AG04450 (cell line): ENCODE results near the gene RABGAP1. TPM values are rescaled to one million over a fixed set of nuclear protein-coding genes. Genes with fewer than 3 reads are reported as not detected.

Experiments used
- CTCF ChIA-PET: fragments of 300-600, 350-600 bp; formaldehyde crosslinking; extraction: SDS; loops from one replicate; lab custom pipeline; 2022; ENCODE audit warnings: antibody characterized with exemption, inconsistent platforms; lab: Charles Lee
- POLR2A ChIA-PET: fragments of 350-600 bp; formaldehyde crosslinking; extraction: SDS; loops from one replicate; lab custom pipeline; 2021; ENCODE audit warnings: antibody characterized with exemption, inconsistent platforms; lab: Yijun Ruan, JAX
- DNase-seq: peaks from one replicate; pipeline ENCODE4 v3.0.0-alpha.2; 2011; ENCODE audit warnings: low read depth, low spot score
- H3K27ac ChIP-seq: one replicate; pipeline ENCODE4 v1.5.1; 2012; ENCODE audit warnings: low read depth, low read length, control low read depth
- H3K27me3 ChIP-seq: one replicate; pipeline ENCODE4 v1.6.0; 2012; ENCODE audit warnings: low read length; ENCODE audit not compliant: control insufficient read depth, insufficient read depth
- H3K4me3 ChIP-seq: 2 replicates; pipeline ENCODE4 v1.5.1; 2011; ENCODE audit warnings: mild to moderate bottlenecking, low read depth, low read length, control low read depth
- H3K9me3 ChIP-seq: 2 replicates; pipeline ENCODE4 v1.5.1; 2012; ENCODE audit warnings: low read length; ENCODE audit not compliant: control insufficient read depth, insufficient read depth
- polyA plus RNA-seq: library from polyadenylated mRNA; depleted of rRNA; stranded (reverse); fragments of >200 nt; gene quantifications from 2 replicates; pipeline ENCODE4 v1.2.3, GENCODE V29; 2011
- TF ChIP-seq, protein P1 (sequence below): IDR thresholded peaks from 2 replicates; pipeline ENCODE4 v1.5.1; 2011; ENCODE audit warnings: low read depth, low read length, control low read depth, inconsistent platforms

RABGAP1 gene
- polyA plus RNA-seq, 1 experiment, result 69.4 TPM

DNA sequence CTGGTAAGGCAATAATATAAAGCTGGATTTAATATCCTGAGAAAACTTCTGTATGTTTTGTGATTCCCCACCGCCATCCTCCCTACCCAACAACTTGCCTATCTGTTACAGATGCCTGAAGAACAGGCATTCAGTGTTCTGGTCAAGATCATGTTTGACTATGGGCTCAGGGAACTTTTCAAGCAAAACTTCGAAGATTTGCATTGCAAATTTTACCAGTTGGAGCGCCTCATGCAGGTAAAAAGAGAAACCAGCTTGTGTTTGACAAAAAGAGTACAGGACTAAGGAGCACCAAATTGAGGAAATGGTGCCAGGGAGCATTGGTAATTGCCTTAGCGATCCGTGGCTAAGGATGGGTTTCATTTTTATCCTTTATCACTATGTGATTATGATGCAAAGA, 132.6 kb downstream of the RABGAP1 start:
- Histone ChIP-seq H3K27me3 (no peaks in the 10 kb centered on the region), H3K9me3 (no peaks in the 10 kb centered on the region), H3K4me3 (no peak overlapping the region), H3K27ac (peak overlapping the region; percentile 55)
- CTCF ChIA-PET, result interaction anchor here (1.4 to 2.8 kb wide), 2 partner anchors 9 to 152 kb away, joined by 8 to 10 read pairs; no protein-coding TSS in a partner anchor
- no peak for DNase-seq
- POLR2A ChIA-PET, result no interaction called here
- TF ChIP-seq, protein P1, sequence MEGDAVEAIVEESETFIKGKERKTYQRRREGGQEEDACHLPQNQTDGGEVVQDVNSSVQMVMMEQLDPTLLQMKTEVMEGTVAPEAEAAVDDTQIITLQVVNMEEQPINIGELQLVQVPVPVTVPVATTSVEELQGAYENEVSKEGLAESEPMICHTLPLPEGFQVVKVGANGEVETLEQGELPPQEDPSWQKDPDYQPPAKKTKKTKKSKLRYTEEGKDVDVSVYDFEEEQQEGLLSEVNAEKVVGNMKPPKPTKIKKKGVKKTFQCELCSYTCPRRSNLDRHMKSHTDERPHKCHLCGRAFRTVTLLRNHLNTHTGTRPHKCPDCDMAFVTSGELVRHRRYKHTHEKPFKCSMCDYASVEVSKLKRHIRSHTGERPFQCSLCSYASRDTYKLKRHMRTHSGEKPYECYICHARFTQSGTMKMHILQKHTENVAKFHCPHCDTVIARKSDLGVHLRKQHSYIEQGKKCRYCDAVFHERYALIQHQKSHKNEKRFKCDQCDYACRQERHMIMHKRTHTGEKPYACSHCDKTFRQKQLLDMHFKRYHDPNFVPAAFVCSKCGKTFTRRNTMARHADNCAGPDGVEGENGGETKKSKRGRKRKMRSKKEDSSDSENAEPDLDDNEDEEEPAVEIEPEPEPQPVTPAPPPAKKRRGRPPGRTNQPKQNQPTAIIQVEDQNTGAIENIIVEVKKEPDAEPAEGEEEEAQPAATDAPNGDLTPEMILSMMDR, result no peak

- Histone ChIP-seq H3K27ac (peak overlapping the region; percentile 55), H3K4me3 (no peak overlapping the region), H3K27me3 (no peaks in the 10 kb centered on the region), H3K9me3 (no peaks in the 10 kb centered on the region)
- DNase-seq, result peak; percentile 8
- CTCF ChIA-PET, result interaction anchor here (1.4 to 2.8 kb wide), 3 partner anchors 8 to 152 kb away, joined by 6 to 10 read pairs (median 8); no protein-coding TSS in a partner anchor
- TF ChIP-seq, protein P1, result 0 out of 2 replicates have a peak, but pooled peaks have one; percentile 14
- POLR2A ChIA-PET, result no interaction called here
Observed at GRCh38 chr9:123073991-123074422, 133.2 kb downstream of the RABGAP1 start.

- no peak for DNase-seq
- H3K27ac ChIP-seq, result no peak overlapping the region
- no peaks in the 10 kb centered on the region for H3K9me3 ChIP-seq
- CTCF ChIA-PET, result interaction anchor here (1.0 to 3.4 kb wide), 4 partner anchors 28 to 275 kb away, joined by 3 to 19 read pairs (median 8); no protein-coding TSS in a partner anchor
- POLR2A ChIA-PET, result interaction anchor here (0.6 kb wide), 1 partner anchor 160 kb away, joined by 3 read pairs; no protein-coding TSS in a partner anchor
- H3K27me3 ChIP-seq, result no peaks in the 10 kb centered on the region
- no peak overlapping the region for H3K4me3 ChIP-seq
- TF ChIP-seq, protein P1, result no peak
Observed at GRCh38 chr9:123074628-123075027, 133.8 kb downstream of the RABGAP1 start.

- no peak overlapping the region for H3K4me3 ChIP-seq
- no peaks in the 10 kb centered on the region for H3K9me3 ChIP-seq
- TF ChIP-seq, protein P1, result no peak
- no peak overlapping the region for H3K27ac ChIP-seq
- CTCF ChIA-PET, result interaction anchor here (0.7 to 6.0 kb wide), 7 partner anchors 11 to 272 kb away, joined by 4 to 112 read pairs (median 17); no protein-coding TSS in a partner anchor
- no peaks in the 10 kb centered on the region for H3K27me3 ChIP-seq
- DNase-seq, result no peak
- POLR2A ChIA-PET, result no interaction called here
Observed at GRCh38 chr9:123080444-123080843, 139.6 kb downstream of the RABGAP1 start.

- DNase-seq, result no peak
- Histone ChIP-seq H3K27me3 (no peaks in the 10 kb centered on the region), H3K27ac (no peak overlapping the region), H3K9me3 (no peaks in the 10 kb centered on the region), H3K4me3 (no peak overlapping the region)
- TF ChIP-seq, protein P1, result peak; percentile 70
- CTCF ChIA-PET, result interaction anchor here (0.7 to 6.0 kb wide), 16 partner anchors 8 to 304 kb away, joined by 3 to 112 read pairs (median 4); no protein-coding TSS in a partner anchor
- POLR2A ChIA-PET, result no interaction called here
Observed at GRCh38 chr9:123081824-123082223, 141.0 kb downstream of the RABGAP1 start.
